ENCODE data around the gene HYOU1.
"Not testable (repeated sequence)": the region's sequence is repeated elsewhere in the genome, so short reads cannot be mapped to it uniquely, and the experiment has no call there.

The HYOU1 gene

GRCh38 chr11:119042927-119043326, 14.1 kb downstream of the HYOU1 start:
- DNase-seq: no peak

- no peak for DNase-seq
These were observed 15.0 kb downstream of the HYOU1 start for GRCh38 chr11:119041821-119042514.

- not testable (repeated sequence) for DNase-seq
These were observed 17.5 kb downstream of the HYOU1 start for GRCh38 chr11:119039471-119039870.

GRCh38 chr11:119038884-119039283, 18.1 kb downstream of the HYOU1 start:
- no peak for DNase-seq

- DNase-seq: no peak
These were observed 22.2 kb downstream of the HYOU1 start for GRCh38 chr11:119034813-119035212.

GRCh38 chr11:119033421-119033820, 23.6 kb downstream of the HYOU1 start:
- DNase-seq: not testable (repeated sequence)

- no peak for DNase-seq
These were observed 25.1 kb downstream of the HYOU1 start for GRCh38 chr11:119031912-119032280.

- peak; percentile 99 for DNase-seq
These were observed 26.5 kb downstream of the HYOU1 start, which contains the start of gene SLC37A4 for GRCh38 chr11:119030329-119031047. TSS of gene SLC37A4 (minus strand) at chr11:119030877.

GRCh38 chr11:119030029-119030328, 27.0 kb downstream of the HYOU1 start:
- DNase-seq: no peak

- peak; percentile 44 to 56 for DNase-seq
These were observed 27.5 kb downstream of the HYOU1 start for GRCh38 chr11:119029340-119030028.

- DNase-seq: no peak
These were observed 28.0 kb downstream of the HYOU1 start for GRCh38 chr11:119029069-119029339.

GRCh38 chr11:119028346-119029068, 28.5 kb downstream of the HYOU1 start:
- DNase-seq: no peak

GRCh38 chr11:119027561-119028345, 29.3 kb downstream of the HYOU1 start:
- no peak for DNase-seq

GRCh38 chr11:119026970-119027369, 30.0 kb downstream of the HYOU1 start:
- no peak for DNase-seq

- DNase-seq: no peak
These were observed 30.8 kb downstream of the HYOU1 start for GRCh38 chr11:119025978-119026766.

- no peak for DNase-seq
These were observed 31.5 kb downstream of the HYOU1 start for GRCh38 chr11:119025541-119025940.

- no peak for DNase-seq
These were observed 31.9 kb downstream of the HYOU1 start for GRCh38 chr11:119025099-119025473.

GRCh38 chr11:119024430-119025098, 32.4 kb downstream of the HYOU1 start:
- DNase-seq: no peak

GRCh38 chr11:119023741-119024140, 33.3 kb downstream of the HYOU1 start:
- DNase-seq: no peak

GRCh38 chr11:119021631-119022030, 35.4 kb downstream of the HYOU1 start:
- DNase-seq: no peak

GRCh38 chr11:119019996-119020395, 37.0 kb downstream of the HYOU1 start:
- no peak for DNase-seq

All from activated CD4-positive, alpha-beta T cell treated with anti-CD3 and anti-CD28 coated beads, Interleukin-2, amount 50 U/mL, for 48 hours (primary cell).